Ramos (cell line): Measurements from ENCODE around the gene ATP13A2.

Source experiments
- in situ Hi-C: fragments of 300-500 bp; cut with MboI; formaldehyde crosslinking; loops from one replicate; pipeline ENCODE4 v1.14.3; 2022; ENCODE audit warnings: low sequenced_read_pairs; ENCODE audit not compliant: unreplicated experiment

ATP13A2 gene

GRCh38 chr1:16982902-16983301, 28.8 kb downstream of the ATP13A2 start:
- in situ Hi-C loops, result no loop called here

GRCh38 chr1:16981269-16981849, 30.4 kb downstream of the ATP13A2 start:
- in situ Hi-C loops, result no loop called here

- in situ Hi-C loops, result no loop called here
Measured at GRCh38 chr1:16980473-16981268, 31.1 kb downstream of the ATP13A2 start, which contains the start of gene MFAP2. Gene MFAP2, minus strand, starts transcription at chr1:16980620. Its CDS starts 2,347 bp downstream, at chr1:16978273.

- in situ Hi-C loops, result no loop called here
Measured at GRCh38 chr1:16979475-16980327, 32.0 kb downstream of the ATP13A2 start.

GRCh38 chr1:16978567-16979474, 32.9 kb downstream of the ATP13A2 start:
- in situ Hi-C loops, result no loop called here

- in situ Hi-C loops, result no loop called here
Measured at GRCh38 chr1:16978139-16978538, 33.6 kb downstream of the ATP13A2 start.

- in situ Hi-C loops, result no loop called here
Measured at GRCh38 chr1:16977377-16977776, 34.4 kb downstream of the ATP13A2 start.

- in situ Hi-C loops, result no loop called here
Measured at GRCh38 chr1:16976966-16977365, 34.8 kb downstream of the ATP13A2 start.

- in situ Hi-C loops, result no loop called here
Measured at GRCh38 chr1:16975838-16976237, 35.9 kb downstream of the ATP13A2 start.

- in situ Hi-C loops, result no loop called here
Measured at GRCh38 chr1:16975211-16975610, 36.5 kb downstream of the ATP13A2 start.

- in situ Hi-C loops, result no loop called here
Measured at GRCh38 chr1:16973215-16973614, 38.5 kb downstream of the ATP13A2 start.

- in situ Hi-C loops, result no loop called here
Measured at GRCh38 chr1:16972189-16972895, 39.4 kb downstream of the ATP13A2 start.

- in situ Hi-C loops, result no loop called here
Measured at GRCh38 chr1:16971341-16972188, 40.2 kb downstream of the ATP13A2 start.

- in situ Hi-C loops, result no loop called here
Measured at GRCh38 chr1:16970132-16970910, 41.4 kb downstream of the ATP13A2 start.

- in situ Hi-C loops, result no loop called here
Measured at GRCh38 chr1:16969651-16970050, 42.1 kb downstream of the ATP13A2 start.

GRCh38 chr1:16969057-16969611, 42.6 kb downstream of the ATP13A2 start:
- in situ Hi-C loops, result no loop called here

- in situ Hi-C loops, result no loop called here
Measured at GRCh38 chr1:16968372-16968771, 43.4 kb downstream of the ATP13A2 start.
